Tibial nerve (tissue), 4 donors: ENCODE measurements around the gene MED12.

Experiments
- EP300 ChIP-seq, 2 donors: sonication (generic); formaldehyde crosslinking; IDR thresholded peaks; one replicate each; pipeline ENCODE4 v1.6.1; 2017; ENCODE audit warnings: antibody characterized with exemption in 2 of 2, mild to moderate bottlenecking in 1 of 2
- POLR2A ChIP-seq, 2 donors: fragments of 450-650 bp; IDR thresholded peaks; one replicate each; pipeline ENCODE4 v1.6.1; 2017; ENCODE audit warnings: antibody characterized with exemption in 2 of 2, mild to moderate bottlenecking in 2 of 2, moderate library complexity in 2 of 2
- TF ChIP-seq, protein P1 (sequence below), 5 experiments: fragments of 200-600 bp in 3 of 5; fragments of 450-650 bp in 2 of 5; sonication (generic) in 3 of 5; IDR thresholded peaks; one replicate each; pipeline ENCODE4 v1.5.1; 2016 to 2019; ENCODE audit warnings: antibody characterized with exemption in 5 of 5, mild to moderate bottlenecking in 3 of 5, moderate library complexity in 2 of 5

DNA sequence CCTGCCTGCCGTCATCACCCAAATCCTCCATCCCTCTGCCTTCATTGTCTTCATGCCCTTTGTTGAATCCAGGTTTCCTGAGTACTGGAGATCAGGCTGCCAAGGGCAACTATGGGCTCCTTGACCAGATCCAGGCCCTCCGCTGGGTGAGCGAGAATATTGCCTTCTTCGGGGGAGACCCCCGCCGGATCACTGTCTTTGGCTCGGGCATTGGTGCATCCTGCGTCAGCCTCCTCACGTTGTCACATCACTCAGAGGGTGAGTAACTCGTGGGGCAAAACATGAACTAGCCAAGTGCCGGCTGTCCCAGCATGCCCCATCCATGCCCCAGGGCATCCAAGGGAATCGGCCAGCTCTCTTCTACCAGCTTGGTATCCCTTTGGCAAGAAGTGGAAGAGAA, 45.7 kb downstream of the MED12 start:
- TF ChIP-seq, protein P1, sequence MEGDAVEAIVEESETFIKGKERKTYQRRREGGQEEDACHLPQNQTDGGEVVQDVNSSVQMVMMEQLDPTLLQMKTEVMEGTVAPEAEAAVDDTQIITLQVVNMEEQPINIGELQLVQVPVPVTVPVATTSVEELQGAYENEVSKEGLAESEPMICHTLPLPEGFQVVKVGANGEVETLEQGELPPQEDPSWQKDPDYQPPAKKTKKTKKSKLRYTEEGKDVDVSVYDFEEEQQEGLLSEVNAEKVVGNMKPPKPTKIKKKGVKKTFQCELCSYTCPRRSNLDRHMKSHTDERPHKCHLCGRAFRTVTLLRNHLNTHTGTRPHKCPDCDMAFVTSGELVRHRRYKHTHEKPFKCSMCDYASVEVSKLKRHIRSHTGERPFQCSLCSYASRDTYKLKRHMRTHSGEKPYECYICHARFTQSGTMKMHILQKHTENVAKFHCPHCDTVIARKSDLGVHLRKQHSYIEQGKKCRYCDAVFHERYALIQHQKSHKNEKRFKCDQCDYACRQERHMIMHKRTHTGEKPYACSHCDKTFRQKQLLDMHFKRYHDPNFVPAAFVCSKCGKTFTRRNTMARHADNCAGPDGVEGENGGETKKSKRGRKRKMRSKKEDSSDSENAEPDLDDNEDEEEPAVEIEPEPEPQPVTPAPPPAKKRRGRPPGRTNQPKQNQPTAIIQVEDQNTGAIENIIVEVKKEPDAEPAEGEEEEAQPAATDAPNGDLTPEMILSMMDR (IDR thresholded peaks at IDR 0.05) = no peak
- no peak for TF ChIP-seq POLR2A (IDR thresholded peaks at IDR 0.05)
- TF ChIP-seq EP300 (IDR thresholded peaks at IDR 0.05) = no peak
